NT2/D1 (cell line): ENCODE measurements around the gene NTRK2.

Source experiments
- SUZ12 ChIP-seq: IDR thresholded peaks from 2 replicates; pipeline ENCODE4 v1.6.1; 2011; ENCODE audit not compliant: insufficient read length, insufficient read depth; ENCODE audit errors: extremely low read depth
- YY1 ChIP-seq: IDR thresholded peaks from 2 replicates; pipeline ENCODE4 v1.6.1; 2011; ENCODE audit not compliant: insufficient read length, insufficient read depth
- ZNF274 ChIP-seq: IDR thresholded peaks from 2 replicates; pipeline ENCODE4 v1.6.1; 2011; ENCODE audit warnings: mild to moderate bottlenecking, low read depth, low read length

- TF ChIP-seq ZNF274: no peak
- TF ChIP-seq SUZ12: no peak
- TF ChIP-seq YY1: no peak
Observed at GRCh38 chr9:85040146-85040545, 370.6 kb downstream of the NTRK2 start.
